ENCODE measurements around the gene CACYBP.
A peak's percentile ranks its signal among the peaks of the same experiment; 100 is the strongest.

The CACYBP gene

DNA sequence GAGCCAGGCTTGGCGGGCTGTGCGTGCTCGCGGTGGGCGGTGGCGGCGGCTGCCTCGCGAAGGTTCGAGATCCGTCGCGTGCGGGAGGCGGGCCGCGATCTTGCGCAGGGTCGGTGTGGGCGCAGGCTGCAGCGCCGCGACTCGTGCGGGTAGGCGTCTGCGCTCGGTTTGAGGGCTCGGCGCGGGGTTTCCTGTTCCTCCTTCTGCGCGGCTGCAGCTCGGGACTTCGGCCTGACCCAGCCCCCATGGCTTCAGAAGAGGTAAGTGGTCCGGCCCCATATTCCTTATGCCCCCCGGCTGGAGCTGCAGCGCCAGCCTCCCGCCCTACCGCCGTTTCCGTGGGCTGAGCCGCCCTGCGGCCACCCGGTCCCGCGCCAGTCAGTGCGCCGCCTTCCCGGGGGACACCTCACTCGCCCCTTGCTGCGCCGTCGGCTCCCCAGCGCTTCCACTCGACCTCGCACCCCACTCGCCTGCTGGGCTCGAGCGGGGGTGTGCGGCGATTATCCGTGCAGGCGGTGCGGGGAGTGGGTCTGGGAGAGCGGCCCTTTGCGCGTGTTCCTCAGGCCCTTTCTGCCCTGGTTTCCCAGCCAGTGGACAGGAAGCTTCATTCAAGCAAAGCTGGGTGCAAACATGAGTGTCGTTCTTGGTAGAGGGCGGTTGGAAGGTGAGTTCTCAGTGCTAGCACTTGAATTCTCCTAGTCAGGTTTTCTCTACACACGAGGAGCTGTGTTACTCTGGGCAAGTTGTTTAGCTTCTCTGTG is at the start of gene CACYBP:
Gene CACYBP (plus strand): TSS at position 12 of the 761 bp plus-strand sequence. CDS start 234 bp downstream, at position 246.
- H3K4me1 ChIP-seq, result peaks cover 32% of the 10 kb centered on the region
- DNase-seq (ENCODE audit: low spot score in 2 of 2), result peak in 1 of 2 experiments; percentile 96
- H3K36me3 ChIP-seq (replicated peaks), result peaks cover 10% of the 10 kb centered on the region
- in situ Hi-C loops (cut with MboI; ENCODE audit: low sequenced_read_pairs), result loop anchor here (5.0 to 25.0 kb wide), 2 partner anchors 228 to 738 kb away; no protein-coding TSS in a partner anchor
- no peaks in the 10 kb centered on the region for H3K9me3 ChIP-seq
- H3K4me3 ChIP-seq, result peak within 1 kb of the TSS; percentile 79
- H3K27me3 ChIP-seq (ENCODE audit: low read depth), result no peaks in the 10 kb centered on the region

GRCh38 chr1:174953285-174954072 is 46.3 kb upstream of the CACYBP start:
- no peaks in the 10 kb centered on the region for H3K4me1 ChIP-seq
- DNase-seq (ENCODE audit: low spot score in 2 of 2), result no peak
- H3K4me3 ChIP-seq, result no peak overlapping the region
- no peaks in the 10 kb centered on the region for H3K36me3 ChIP-seq (replicated peaks)
- in situ Hi-C loops (cut with MboI; ENCODE audit: low sequenced_read_pairs), result no loop called here
- H3K27me3 ChIP-seq (ENCODE audit: low read depth), result no peaks in the 10 kb centered on the region; the same call in 1 of the 2 replicates
- no peaks in the 10 kb centered on the region for H3K9me3 ChIP-seq

GRCh38 chr1:174954073-174954460 is 45.7 kb upstream of the CACYBP start:
- no peaks in the 10 kb centered on the region; the same call in 1 of the 2 replicates for H3K27me3 ChIP-seq (ENCODE audit: low read depth)
- H3K9me3 ChIP-seq, result no peaks in the 10 kb centered on the region
- H3K4me1 ChIP-seq, result no peaks in the 10 kb centered on the region
- no peak for DNase-seq (ENCODE audit: low spot score in 2 of 2)
- H3K36me3 ChIP-seq (replicated peaks), result no peaks in the 10 kb centered on the region
- in situ Hi-C loops (cut with MboI; ENCODE audit: low sequenced_read_pairs), result no loop called here
- no peak overlapping the region for H3K4me3 ChIP-seq

DNA sequence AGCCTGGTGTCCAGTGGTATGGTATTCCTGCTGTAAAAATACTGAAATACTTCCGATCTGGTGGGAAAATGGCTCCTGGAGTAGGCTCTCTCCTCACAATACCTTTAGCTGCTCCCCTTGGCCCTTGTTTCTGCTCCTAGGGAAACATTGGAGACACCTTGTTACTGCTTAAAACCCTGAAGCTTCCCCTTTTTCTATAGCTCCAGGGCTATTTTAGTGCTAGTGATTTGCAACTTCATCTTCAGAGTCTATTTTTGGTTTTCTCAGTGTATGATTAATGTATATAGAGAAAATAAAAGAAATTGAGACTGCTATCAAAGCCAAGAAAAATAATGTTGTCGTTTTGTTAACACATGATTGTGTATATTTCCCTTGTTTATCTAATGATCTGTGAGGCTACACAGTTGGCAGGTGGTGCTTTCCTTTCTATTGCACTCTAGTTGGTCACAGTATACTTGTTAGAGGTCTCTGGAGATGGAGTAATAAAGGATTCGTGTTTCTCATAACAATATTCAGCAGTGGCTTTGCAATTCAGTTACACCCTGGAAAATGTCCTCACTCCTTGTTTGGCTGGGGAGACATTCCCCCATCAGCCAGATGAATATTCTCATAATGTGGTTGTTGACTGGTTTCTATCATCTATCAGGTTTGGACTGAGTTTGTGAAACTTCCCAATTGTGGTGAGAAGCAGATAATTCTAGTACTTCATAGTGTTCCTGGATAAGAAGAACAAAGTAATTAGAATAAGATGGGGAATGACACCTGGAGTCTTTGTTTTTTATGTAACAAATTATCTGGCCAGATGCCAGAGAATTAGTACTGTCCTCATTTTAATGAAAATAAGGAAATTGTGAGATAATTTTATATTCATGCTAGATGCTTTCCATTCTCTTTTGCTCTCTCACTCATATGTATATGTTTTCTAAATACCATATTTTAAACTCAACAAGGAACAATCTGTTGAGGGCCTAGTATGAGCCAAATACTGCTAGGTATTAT is 44.8 kb upstream of the CACYBP start:
- Histone ChIP-seq H3K9me3 (no peaks in the 10 kb centered on the region), H3K27me3 (ENCODE audit: low read depth) (no peaks in the 10 kb centered on the region; the same call in 1 of the 2 replicates), H3K4me1 (no peaks in the 10 kb centered on the region), H3K36me3 (replicated peaks) (no peaks in the 10 kb centered on the region), H3K4me3 (no peak overlapping the region)
- in situ Hi-C loops (cut with MboI; ENCODE audit: low sequenced_read_pairs), result no loop called here
- no peak for DNase-seq (ENCODE audit: low spot score in 2 of 2)

DNA sequence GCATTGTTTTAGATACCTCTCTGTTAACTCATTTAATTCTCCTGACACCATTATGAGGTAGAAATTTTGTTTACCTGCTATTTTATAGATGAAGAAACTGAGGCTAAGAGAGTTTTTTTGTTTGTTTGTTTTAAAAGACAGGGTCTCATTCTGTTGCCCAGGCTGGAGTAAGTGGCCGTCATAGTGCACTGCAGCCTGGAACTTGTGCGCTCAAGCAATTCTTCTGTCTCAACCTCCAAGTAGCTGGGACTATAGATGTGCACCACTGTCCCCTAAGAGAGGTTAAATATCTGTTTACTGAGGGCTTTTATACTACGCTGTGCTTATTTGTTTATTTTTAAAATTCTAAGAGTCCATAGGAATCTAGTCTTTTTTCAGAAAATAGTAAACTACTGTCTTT is 43.7 kb upstream of the CACYBP start:
- Histone ChIP-seq H3K27me3 (ENCODE audit: low read depth) (no peaks in the 10 kb centered on the region; the same call in 1 of the 2 replicates), H3K4me3 (no peak overlapping the region), H3K36me3 (replicated peaks) (no peaks in the 10 kb centered on the region), H3K9me3 (no peaks in the 10 kb centered on the region), H3K4me1 (no peaks in the 10 kb centered on the region)
- in situ Hi-C loops (cut with MboI; ENCODE audit: low sequenced_read_pairs), result no loop called here
- no peak for DNase-seq (ENCODE audit: low spot score in 2 of 2)

DNA sequence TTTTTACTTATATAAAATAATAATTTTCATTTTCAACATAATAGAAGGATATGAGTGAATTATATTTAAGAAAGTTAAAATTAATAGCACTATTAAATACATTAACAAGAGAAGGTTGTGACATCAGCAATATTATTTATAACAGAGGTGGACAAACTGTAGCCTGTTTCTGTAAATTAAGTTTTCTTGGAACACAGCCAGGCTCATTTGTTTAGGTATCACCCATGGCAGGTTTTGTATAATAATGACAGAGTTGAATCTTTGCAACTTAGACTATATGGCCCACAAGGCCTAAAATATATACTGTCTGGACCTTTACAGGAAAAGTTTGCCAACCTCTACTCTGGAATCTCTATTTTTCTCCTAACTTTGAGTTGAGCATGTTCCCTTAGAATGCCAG is 42.8 kb upstream of the CACYBP start:
- no peak for DNase-seq (ENCODE audit: low spot score in 2 of 2)
- no peak overlapping the region for H3K4me3 ChIP-seq

GRCh38 chr1:174957829-174958228 is 41.9 kb upstream of the CACYBP start:
- no peaks in the 10 kb centered on the region for H3K4me1 ChIP-seq
- H3K36me3 ChIP-seq (replicated peaks), result no peaks in the 10 kb centered on the region
- in situ Hi-C loops (cut with MboI; ENCODE audit: low sequenced_read_pairs), result no loop called here
- H3K27me3 ChIP-seq (ENCODE audit: low read depth), result no peaks in the 10 kb centered on the region; the same call in 1 of the 2 replicates
- no peak overlapping the region for H3K4me3 ChIP-seq
- DNase-seq (ENCODE audit: low spot score in 2 of 2), result no peak
- H3K9me3 ChIP-seq, result no peaks in the 10 kb centered on the region

More for the DNA sequence above, 42.8 kb upstream of the CACYBP start:
- Histone ChIP-seq H3K4me1 (no peaks in the 10 kb centered on the region), H3K36me3 (replicated peaks) (no peaks in the 10 kb centered on the region), H3K27me3 (ENCODE audit: low read depth) (no peaks in the 10 kb centered on the region; the same call in 1 of the 2 replicates), H3K9me3 (no peaks in the 10 kb centered on the region)
- in situ Hi-C loops (cut with MboI; ENCODE audit: low sequenced_read_pairs), result no loop called here

DNA sequence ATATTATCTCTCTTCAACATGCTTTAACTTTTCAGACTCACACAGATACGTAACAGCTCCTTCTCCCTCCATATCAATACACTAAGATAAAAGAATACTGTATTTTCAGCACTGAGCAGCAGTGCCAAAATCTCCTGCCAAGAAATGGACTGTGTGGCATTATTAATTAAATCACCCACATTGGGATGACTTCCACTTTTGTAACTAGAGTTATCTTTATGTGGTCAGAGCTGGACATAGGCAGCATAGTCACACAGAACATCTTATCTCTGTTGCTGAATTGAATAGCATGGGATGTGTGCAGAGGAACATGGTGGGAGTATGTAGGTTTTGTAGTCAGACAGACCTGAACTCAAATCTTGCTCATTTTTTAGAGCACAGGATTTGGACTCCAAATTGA is 41.4 kb upstream of the CACYBP start:
- H3K4me1 ChIP-seq, result no peaks in the 10 kb centered on the region
- in situ Hi-C loops (cut with MboI; ENCODE audit: low sequenced_read_pairs), result no loop called here
- no peaks in the 10 kb centered on the region for H3K36me3 ChIP-seq (replicated peaks)
- no peak overlapping the region for H3K4me3 ChIP-seq
- H3K9me3 ChIP-seq, result no peaks in the 10 kb centered on the region
- DNase-seq (ENCODE audit: low spot score in 2 of 2), result no peak
- no peaks in the 10 kb centered on the region; the same call in 1 of the 2 replicates for H3K27me3 ChIP-seq (ENCODE audit: low read depth)

- H3K4me1 ChIP-seq, result no peaks in the 10 kb centered on the region
- no peak for DNase-seq (ENCODE audit: low spot score in 2 of 2)
- no peaks in the 10 kb centered on the region; the same call in 1 of the 2 replicates for H3K27me3 ChIP-seq (ENCODE audit: low read depth)
- H3K4me3 ChIP-seq, result no peak overlapping the region
- no peaks in the 10 kb centered on the region for H3K36me3 ChIP-seq (replicated peaks)
- in situ Hi-C loops (cut with MboI; ENCODE audit: low sequenced_read_pairs), result no loop called here
- H3K9me3 ChIP-seq, result no peaks in the 10 kb centered on the region
These were observed 39.4 kb upstream of the CACYBP start for GRCh38 chr1:174960362-174960761.

GRCh38 chr1:174963529-174964125 is 36.1 kb upstream of the CACYBP start:
- Histone ChIP-seq H3K9me3 (no peaks in the 10 kb centered on the region), H3K4me1 (no peaks in the 10 kb centered on the region), H3K27me3 (ENCODE audit: low read depth) (no peaks in the 10 kb centered on the region), H3K36me3 (replicated peaks) (no peaks in the 10 kb centered on the region), H3K4me3 (no peak overlapping the region)
- DNase-seq (ENCODE audit: low spot score in 2 of 2), result no peak
- in situ Hi-C loops (cut with MboI; ENCODE audit: low sequenced_read_pairs), result no loop called here

- no peaks in the 10 kb centered on the region for H3K4me1 ChIP-seq
- no peak overlapping the region for H3K4me3 ChIP-seq
- DNase-seq (ENCODE audit: low spot score in 2 of 2), result no peak
- in situ Hi-C loops (cut with MboI; ENCODE audit: low sequenced_read_pairs), result no loop called here
- no peaks in the 10 kb centered on the region for H3K27me3 ChIP-seq (ENCODE audit: low read depth)
- H3K36me3 ChIP-seq (replicated peaks), result no peaks in the 10 kb centered on the region
- no peaks in the 10 kb centered on the region for H3K9me3 ChIP-seq
These were observed 35.3 kb upstream of the CACYBP start for GRCh38 chr1:174964261-174964971.

GRCh38 chr1:174964972-174965361 is 34.8 kb upstream of the CACYBP start:
- in situ Hi-C loops (cut with MboI; ENCODE audit: low sequenced_read_pairs), result no loop called here
- no peaks in the 10 kb centered on the region for H3K9me3 ChIP-seq
- H3K4me1 ChIP-seq, result no peaks in the 10 kb centered on the region
- no peaks in the 10 kb centered on the region for H3K27me3 ChIP-seq (ENCODE audit: low read depth)
- DNase-seq (ENCODE audit: low spot score in 2 of 2), result no peak
- H3K36me3 ChIP-seq (replicated peaks), result no peaks in the 10 kb centered on the region
- H3K4me3 ChIP-seq, result no peak overlapping the region
